ENCODE results near the gene ZNF296.

DNA sequence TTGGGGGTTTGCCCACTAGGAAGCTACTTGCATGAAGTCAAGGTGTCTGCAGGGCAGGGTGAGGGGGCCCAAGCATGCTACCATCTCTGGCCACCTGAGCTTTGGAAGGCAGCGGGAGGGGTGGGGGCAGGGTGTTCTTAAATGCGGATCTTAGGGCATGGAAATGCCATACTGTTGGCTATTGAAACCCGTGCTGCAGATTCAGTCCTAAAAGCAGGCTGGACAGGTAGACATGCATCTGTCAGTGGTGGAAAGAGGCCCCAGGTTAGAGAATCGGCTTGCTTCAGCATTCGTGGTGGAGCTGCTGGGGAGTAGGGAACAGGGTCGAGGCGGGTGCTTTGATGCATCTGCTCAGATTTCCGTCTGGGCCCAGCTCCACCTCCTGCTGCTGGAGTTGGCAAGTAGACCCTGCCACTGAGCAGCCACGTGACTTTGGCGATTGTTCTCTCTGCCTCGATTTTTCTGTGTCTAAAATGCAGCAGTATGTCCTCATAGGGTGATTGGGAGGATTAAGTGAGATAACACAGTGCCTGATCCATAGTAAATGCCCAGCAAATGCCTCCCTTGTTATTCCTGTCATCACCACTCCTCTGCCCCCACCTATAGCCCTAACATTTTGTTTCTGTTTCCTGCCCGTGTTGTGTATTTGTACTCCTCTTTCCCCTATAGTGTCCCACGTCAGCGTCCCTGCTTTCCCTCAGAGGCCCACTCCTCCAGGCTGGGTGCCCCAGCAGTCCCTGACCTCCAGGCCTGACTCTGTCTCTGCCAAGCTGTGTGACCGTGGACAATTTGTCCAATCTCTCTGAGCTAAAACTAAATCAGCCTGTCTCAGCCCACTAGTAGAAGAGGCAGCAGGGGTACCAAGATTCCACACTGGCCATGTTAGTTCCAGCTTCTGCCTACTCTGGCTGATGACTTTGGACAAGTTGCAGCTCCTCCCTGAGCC is 22.5 kb upstream of the ZNF296 start:
- TF ChIP-seq, protein P1, sequence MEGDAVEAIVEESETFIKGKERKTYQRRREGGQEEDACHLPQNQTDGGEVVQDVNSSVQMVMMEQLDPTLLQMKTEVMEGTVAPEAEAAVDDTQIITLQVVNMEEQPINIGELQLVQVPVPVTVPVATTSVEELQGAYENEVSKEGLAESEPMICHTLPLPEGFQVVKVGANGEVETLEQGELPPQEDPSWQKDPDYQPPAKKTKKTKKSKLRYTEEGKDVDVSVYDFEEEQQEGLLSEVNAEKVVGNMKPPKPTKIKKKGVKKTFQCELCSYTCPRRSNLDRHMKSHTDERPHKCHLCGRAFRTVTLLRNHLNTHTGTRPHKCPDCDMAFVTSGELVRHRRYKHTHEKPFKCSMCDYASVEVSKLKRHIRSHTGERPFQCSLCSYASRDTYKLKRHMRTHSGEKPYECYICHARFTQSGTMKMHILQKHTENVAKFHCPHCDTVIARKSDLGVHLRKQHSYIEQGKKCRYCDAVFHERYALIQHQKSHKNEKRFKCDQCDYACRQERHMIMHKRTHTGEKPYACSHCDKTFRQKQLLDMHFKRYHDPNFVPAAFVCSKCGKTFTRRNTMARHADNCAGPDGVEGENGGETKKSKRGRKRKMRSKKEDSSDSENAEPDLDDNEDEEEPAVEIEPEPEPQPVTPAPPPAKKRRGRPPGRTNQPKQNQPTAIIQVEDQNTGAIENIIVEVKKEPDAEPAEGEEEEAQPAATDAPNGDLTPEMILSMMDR (IDR thresholded peaks at IDR 0.05) = no peak
- no peak for TF ChIP-seq POLR2A (IDR thresholded peaks at IDR 0.05)

Measured in body of pancreas (tissue), 4 donors.